HEK293 (cell line): ENCODE measurements around the gene DPT.

ENCODE experiments used
- CTCF ChIA-PET: fragments of 350-600 bp; formaldehyde crosslinking; extraction: SDS; loops from one replicate; lab custom pipeline; 2021; ENCODE audit warnings: antibody characterized with exemption; lab: Yijun Ruan, JAX
- POLR2A ChIA-PET: fragments of 300-600 bp; formaldehyde crosslinking; extraction: SDS; loops from one replicate; lab custom pipeline; 2020; ENCODE audit warnings: antibody characterized with exemption, inconsistent platforms; lab: Yijun Ruan, JAX
- H3K27ac ChIP-seq: fragments of 200-500 bp; sonication (Bioruptor generic); 2 replicates; pipeline ENCODE4 v1.5.1; 2014; ENCODE audit warnings: low read depth, low read length, control low read depth, inconsistent platforms; ENCODE audit errors: extremely low read depth
- H3K36me3 ChIP-seq, 2 experiments: fragments of 200-500 bp in 1 of 2; sonication (Bioruptor generic) in 1 of 2; 1 replicate in 1 of 2; 2 replicates in 1 of 2; pipeline ENCODE4 v1.5.1; 2014 to 2017; ENCODE audit warnings: inconsistent platforms in 2 of 2, low read length in 2 of 2; ENCODE audit not compliant: control insufficient read depth in 2 of 2, insufficient read depth in 1 of 2
- H3K4me1 ChIP-seq: fragments of 200-500 bp; sonication (Bioruptor generic); 2 replicates; pipeline ENCODE4 v1.5.1; 2014; ENCODE audit warnings: mild to moderate bottlenecking, low read length, inconsistent platforms; ENCODE audit not compliant: control insufficient read depth, insufficient read depth
- H3K4me3 ChIP-seq: 2 replicates; pipeline ENCODE4 v1.5.1; 2011; ENCODE audit warnings: low read depth, mild to moderate bottlenecking, control low read depth, low read length, moderate library complexity
- H3K9me3 ChIP-seq: fragments of 200-500 bp; sonication (Bioruptor generic); 2 replicates; pipeline ENCODE4 v1.5.1; 2014; ENCODE audit warnings: low read depth, low read length, inconsistent platforms; ENCODE audit not compliant: control insufficient read depth, insufficient read depth
- GLI2 ChIP-seq: fragments of 450-650 bp; formaldehyde crosslinking; IDR thresholded peaks from 2 replicates; pipeline ENCODE4; 2017; ENCODE audit warnings: missing biosample characterization, missing genetic modification characterization, low read depth, borderline replicate concordance
- GLIS1 ChIP-seq: fragments of 450-650 bp; formaldehyde crosslinking; IDR thresholded peaks from 2 replicates; pipeline ENCODE4 v1.5.1; 2016; ENCODE audit warnings: missing biosample characterization, missing genetic modification characterization
- SALL2 ChIP-seq: fragments of 450-650 bp; formaldehyde crosslinking; IDR thresholded peaks from 2 replicates; pipeline ENCODE4 v1.5.0; 2017; ENCODE audit warnings: missing biosample characterization, mild to moderate bottlenecking, missing genetic modification characterization, borderline replicate concordance
- SP3 ChIP-seq: fragments of 450-650 bp; formaldehyde crosslinking; IDR thresholded peaks from 2 replicates; pipeline ENCODE4 v1.5.1; 2016; ENCODE audit warnings: missing biosample characterization, missing genetic modification characterization
- ZBTB48 ChIP-seq: fragments of 450-650 bp; formaldehyde crosslinking; IDR thresholded peaks from 2 replicates; pipeline ENCODE4 v1.5.1; 2016; ENCODE audit warnings: missing biosample characterization, missing genetic modification characterization
- ZFP69B ChIP-seq: fragments of 450-650 bp; formaldehyde crosslinking; IDR thresholded peaks from 2 replicates; pipeline ENCODE4 v1.5.1; 2016; ENCODE audit warnings: missing biosample characterization, missing genetic modification characterization
- ZNF175 ChIP-seq: fragments of 450-650 bp; formaldehyde crosslinking; IDR thresholded peaks from 2 replicates; pipeline ENCODE4 v1.5.1; 2016; ENCODE audit warnings: missing biosample characterization, missing genetic modification characterization
- ZNF416 ChIP-seq: fragments of 450-650 bp; formaldehyde crosslinking; IDR thresholded peaks from 2 replicates; pipeline ENCODE4 v1.5.1; 2016; ENCODE audit warnings: missing biosample characterization, missing genetic modification characterization
- ZNF701 ChIP-seq: fragments of 450-650 bp; formaldehyde crosslinking; IDR thresholded peaks from 2 replicates; pipeline ENCODE4 v1.5.1; 2016; ENCODE audit warnings: missing biosample characterization, missing genetic modification characterization
- ZNF830 ChIP-seq: fragments of 450-650 bp; IDR thresholded peaks from 2 replicates; pipeline ENCODE4 v1.5.0; 2018; ENCODE audit warnings: missing biosample characterization, missing genetic modification characterization, low read depth, mild to moderate bottlenecking, moderate library complexity
- TF ChIP-seq, protein P1 (sequence below): fragments of 450-650 bp; formaldehyde crosslinking; IDR thresholded peaks from 2 replicates; pipeline ENCODE4 v1.5.1; 2016; ENCODE audit warnings: missing biosample characterization, missing genetic modification characterization
- TF ChIP-seq, protein P2 (sequence below): fragments of 450-650 bp; IDR thresholded peaks from 2 replicates; pipeline ENCODE4 v1.5.1; 2018; ENCODE audit warnings: missing biosample characterization, missing genetic modification characterization
- TF ChIP-seq, protein P3 (sequence below): fragments of 450-650 bp; formaldehyde crosslinking; IDR thresholded peaks from 2 replicates; pipeline ENCODE4 v1.5.1; 2016; ENCODE audit warnings: missing biosample characterization, missing genetic modification characterization
- TF ChIP-seq, protein P4 (sequence below): fragments of 450-650 bp; formaldehyde crosslinking; IDR thresholded peaks from 2 replicates; pipeline ENCODE4 v1.5.1; 2016; ENCODE audit warnings: missing biosample characterization, missing genetic modification characterization
- TF ChIP-seq, protein P5 (sequence below): sonication (generic); formaldehyde crosslinking; IDR thresholded peaks from 2 replicates; pipeline ENCODE4 v1.8.1; 2022; ENCODE audit warnings: mild to moderate bottlenecking, moderate library complexity, missing genetic modification reagents

Gene DPT

DNA sequence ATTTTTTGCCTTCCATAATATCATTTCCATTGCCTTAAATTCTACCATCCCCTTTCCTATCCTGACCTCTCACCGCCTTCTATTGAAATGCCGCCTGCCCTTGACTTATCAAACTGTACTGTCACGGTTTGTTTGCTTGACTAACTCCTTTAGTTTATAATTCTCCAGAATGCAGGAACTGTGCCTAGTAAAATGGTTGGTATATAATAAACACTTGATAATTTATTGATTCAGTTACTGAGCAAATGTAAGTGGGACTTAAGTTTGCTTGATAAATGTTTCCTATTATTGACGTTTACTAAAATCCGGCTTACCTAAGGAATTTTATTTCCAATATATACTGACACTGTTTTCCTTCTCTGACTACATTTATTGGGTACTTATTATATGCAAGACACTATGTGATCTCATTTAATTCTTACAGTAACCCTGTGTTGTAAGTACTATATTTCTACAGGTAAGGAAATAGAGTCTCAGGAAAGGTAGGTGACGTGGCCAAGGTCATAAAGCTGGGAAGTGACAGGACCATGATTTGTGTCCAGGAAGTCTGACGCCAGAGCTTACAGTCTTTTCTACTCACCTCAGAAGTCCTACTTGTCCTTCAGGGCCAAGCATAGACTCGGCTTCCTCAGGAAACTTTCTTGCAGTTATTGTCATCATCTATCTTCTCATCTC is 35.7 kb downstream of the DPT start (continued):
- no peak for TF ChIP-seq GLI2

DNA sequence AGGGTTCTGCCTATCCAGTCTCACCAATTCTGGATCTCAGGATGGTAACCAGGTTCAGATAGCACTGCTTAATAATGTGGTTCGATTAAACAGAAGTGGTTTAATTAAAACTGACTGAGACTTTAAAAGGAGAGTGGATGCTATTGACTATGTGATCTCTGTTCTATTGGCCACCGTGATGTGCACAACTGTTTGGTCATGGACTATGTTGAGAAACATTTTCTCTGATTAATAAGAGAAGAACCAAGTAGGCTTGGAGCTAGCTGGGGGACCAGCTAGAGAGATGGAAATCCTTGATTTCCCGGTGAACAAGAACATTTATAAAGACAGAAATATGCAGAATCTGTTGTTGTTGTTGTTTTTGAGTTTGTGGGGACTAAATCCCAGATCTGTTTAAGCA is 36.5 kb downstream of the DPT start:
- Histone ChIP-seq H3K9me3 (no peaks in the 10 kb centered on the region), H3K4me1 (peaks cover 3% of the 10 kb centered on the region; the same call in 1 of the 2 replicates), H3K27ac (no peak overlapping the region), H3K4me3 (no peak overlapping the region), H3K36me3 (no peaks in the 10 kb centered on the region)
- TF ChIP-seq SALL2 (no peak), ZNF830 (no peak), ZBTB48 (tag by site-specific recombination) (no peak)
- TF ChIP-seq, protein P1, sequence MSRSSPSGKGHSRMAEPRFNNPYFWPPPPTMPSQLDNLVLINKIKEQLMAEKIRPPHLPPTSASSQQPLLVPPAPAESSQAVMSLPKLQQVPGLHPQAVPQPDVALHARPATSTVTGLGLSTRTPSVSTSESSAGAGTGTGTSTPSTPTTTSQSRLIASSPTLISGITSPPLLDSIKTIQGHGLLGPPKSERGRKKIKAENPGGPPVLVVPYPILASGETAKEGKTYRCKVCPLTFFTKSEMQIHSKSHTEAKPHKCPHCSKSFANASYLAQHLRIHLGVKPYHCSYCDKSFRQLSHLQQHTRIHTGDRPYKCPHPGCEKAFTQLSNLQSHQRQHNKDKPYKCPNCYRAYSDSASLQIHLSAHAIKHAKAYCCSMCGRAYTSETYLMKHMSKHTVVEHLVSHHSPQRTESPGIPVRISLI (tag by site-specific recombination) = no peak
- TF ChIP-seq, protein P2, sequence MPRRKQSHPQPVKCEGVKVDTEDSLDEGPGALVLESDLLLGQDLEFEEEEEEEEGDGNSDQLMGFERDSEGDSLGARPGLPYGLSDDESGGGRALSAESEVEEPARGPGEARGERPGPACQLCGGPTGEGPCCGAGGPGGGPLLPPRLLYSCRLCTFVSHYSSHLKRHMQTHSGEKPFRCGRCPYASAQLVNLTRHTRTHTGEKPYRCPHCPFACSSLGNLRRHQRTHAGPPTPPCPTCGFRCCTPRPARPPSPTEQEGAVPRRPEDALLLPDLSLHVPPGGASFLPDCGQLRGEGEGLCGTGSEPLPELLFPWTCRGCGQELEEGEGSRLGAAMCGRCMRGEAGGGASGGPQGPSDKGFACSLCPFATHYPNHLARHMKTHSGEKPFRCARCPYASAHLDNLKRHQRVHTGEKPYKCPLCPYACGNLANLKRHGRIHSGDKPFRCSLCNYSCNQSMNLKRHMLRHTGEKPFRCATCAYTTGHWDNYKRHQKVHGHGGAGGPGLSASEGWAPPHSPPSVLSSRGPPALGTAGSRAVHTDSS = no peak
- TF ChIP-seq, protein P3, sequence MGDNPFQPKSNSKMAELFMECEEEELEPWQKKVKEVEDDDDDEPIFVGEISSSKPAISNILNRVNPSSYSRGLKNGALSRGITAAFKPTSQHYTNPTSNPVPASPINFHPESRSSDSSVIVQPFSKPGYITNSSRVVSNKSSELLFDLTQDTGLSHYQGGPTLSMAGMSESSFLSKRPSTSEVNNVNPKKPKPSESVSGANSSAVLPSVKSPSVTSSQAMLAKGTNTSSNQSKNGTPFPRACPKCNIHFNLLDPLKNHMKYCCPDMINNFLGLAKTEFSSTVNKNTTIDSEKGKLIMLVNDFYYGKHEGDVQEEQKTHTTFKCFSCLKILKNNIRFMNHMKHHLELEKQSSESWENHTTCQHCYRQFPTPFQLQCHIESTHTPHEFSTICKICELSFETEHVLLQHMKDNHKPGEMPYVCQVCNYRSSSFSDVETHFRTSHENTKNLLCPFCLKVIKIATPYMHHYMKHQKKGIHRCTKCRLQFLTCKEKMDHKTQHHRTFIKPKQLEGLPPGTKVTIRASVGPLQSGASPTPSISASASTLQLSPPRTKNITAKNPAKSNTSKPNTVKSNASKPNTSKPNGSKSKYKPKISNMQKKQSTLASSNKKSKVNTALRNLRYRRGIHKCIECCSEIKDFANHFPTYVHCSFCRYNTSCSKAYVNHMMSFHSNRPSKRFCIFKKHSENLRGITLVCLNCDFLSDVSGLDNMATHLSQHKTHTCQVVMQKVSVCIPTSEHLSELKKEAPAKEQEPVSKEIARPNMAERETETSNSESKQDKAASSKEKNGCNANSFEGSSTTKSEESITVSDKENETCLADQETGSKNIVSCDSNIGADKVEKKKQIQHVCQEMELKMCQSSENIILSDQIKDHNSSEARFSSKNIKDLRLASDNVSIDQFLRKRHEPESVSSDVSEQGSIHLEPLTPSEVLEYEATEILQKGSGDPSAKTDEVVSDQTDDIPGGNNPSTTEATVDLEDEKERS (tag by site-specific recombination) = no peak
- POLR2A ChIA-PET = no interaction called here
- CTCF ChIA-PET = no interaction called here

DNA sequence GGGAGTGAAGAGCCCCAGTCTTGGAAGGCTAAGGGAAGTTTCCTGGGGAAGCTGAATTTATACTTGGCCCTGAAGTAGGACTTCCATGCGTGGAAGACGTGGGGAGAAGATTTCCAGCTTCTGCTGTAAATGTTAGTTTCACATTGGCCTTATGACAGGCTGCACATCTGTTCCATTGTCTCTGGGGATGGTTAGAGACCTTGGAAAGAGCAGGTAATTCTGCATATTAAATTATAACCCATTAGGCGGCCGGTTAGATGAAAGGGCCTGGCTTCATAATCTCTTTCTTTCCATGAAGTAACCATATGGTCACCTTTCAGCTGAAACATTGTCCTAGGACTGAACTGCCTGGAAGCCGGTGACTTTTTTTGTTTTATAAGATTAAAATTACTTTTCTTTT is 37.5 kb downstream of the DPT start:
- no peak overlapping the region for H3K27ac ChIP-seq
- TF ChIP-seq, protein P4, sequence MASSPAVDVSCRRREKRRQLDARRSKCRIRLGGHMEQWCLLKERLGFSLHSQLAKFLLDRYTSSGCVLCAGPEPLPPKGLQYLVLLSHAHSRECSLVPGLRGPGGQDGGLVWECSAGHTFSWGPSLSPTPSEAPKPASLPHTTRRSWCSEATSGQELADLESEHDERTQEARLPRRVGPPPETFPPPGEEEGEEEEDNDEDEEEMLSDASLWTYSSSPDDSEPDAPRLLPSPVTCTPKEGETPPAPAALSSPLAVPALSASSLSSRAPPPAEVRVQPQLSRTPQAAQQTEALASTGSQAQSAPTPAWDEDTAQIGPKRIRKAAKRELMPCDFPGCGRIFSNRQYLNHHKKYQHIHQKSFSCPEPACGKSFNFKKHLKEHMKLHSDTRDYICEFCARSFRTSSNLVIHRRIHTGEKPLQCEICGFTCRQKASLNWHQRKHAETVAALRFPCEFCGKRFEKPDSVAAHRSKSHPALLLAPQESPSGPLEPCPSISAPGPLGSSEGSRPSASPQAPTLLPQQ (tag by site-specific recombination) = no peak
- TF ChIP-seq, protein P5, sequence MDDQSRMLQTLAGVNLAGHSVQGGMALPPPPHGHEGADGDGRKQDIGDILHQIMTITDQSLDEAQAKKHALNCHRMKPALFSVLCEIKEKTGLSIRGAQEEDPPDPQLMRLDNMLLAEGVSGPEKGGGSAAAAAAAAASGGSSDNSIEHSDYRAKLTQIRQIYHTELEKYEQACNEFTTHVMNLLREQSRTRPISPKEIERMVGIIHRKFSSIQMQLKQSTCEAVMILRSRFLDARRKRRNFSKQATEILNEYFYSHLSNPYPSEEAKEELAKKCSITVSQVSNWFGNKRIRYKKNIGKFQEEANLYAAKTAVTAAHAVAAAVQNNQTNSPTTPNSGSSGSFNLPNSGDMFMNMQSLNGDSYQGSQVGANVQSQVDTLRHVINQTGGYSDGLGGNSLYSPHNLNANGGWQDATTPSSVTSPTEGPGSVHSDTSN (CRISPR knock-in tag) = no peak
- TF ChIP-seq SP3 (tag by site-specific recombination) (no peak), ZNF416 (no peak), ZNF701 (no peak), ZNF175 (tag by site-specific recombination) (no peak), ZFP69B (tag by site-specific recombination) (no peak), GLIS1 (tag by site-specific recombination) (no peak)
- H3K36me3 ChIP-seq = no peaks in the 10 kb centered on the region
- ChIA-PET POLR2A (no interaction called here), CTCF (no interaction called here)
- no peak overlapping the region for H3K4me3 ChIP-seq
- H3K4me1 ChIP-seq = peaks cover 3% of the 10 kb centered on the region; the same call in 1 of the 2 replicates
- no peaks in the 10 kb centered on the region for H3K9me3 ChIP-seq
